DMS53 (cell line): Measurements from ENCODE around the gene BHLHA9.
A peak's percentile ranks its signal among the peaks of the same experiment; 100 is the strongest.

ENCODE experiments used
- DNase-seq: peaks from one replicate; lab custom pipeline; 2025; lab: John Stamatoyannopoulos, UW

The BHLHA9 gene

GRCh38 chr17:1255041-1255440, 15.2 kb upstream of the BHLHA9 start:
- no peak for DNase-seq

GRCh38 chr17:1256699-1257098, 13.5 kb upstream of the BHLHA9 start:
- no peak for DNase-seq

GRCh38 chr17:1260086-1260769, 10.0 kb upstream of the BHLHA9 start:
- DNase-seq: no peak

- no peak for DNase-seq
Measured at GRCh38 chr17:1260770-1261161, 9.5 kb upstream of the BHLHA9 start.

- DNase-seq: no peak
Measured at GRCh38 chr17:1264196-1264595, 6.0 kb upstream of the BHLHA9 start.

- no peak for DNase-seq
Measured at GRCh38 chr17:1267471-1267943, 2.7 kb upstream of the BHLHA9 start.

- no peak for DNase-seq
Measured at GRCh38 chr17:1271030-1271423, 783 bp downstream of the BHLHA9 start.

- DNase-seq: no peak
Measured at GRCh38 chr17:1271441-1271840, 1.2 kb downstream of the BHLHA9 start.

- no peak for DNase-seq
Measured at GRCh38 chr17:1272701-1273100, 2.5 kb downstream of the BHLHA9 start.

- no peak for DNase-seq
Measured at GRCh38 chr17:1273492-1274244, 3.4 kb downstream of the BHLHA9 start.

GRCh38 chr17:1274245-1274608, 4.0 kb downstream of the BHLHA9 start:
- no peak for DNase-seq

GRCh38 chr17:1275205-1275961, 5.1 kb downstream of the BHLHA9 start:
- no peak for DNase-seq

- DNase-seq: peak; percentile 35
Measured at GRCh38 chr17:1275962-1276736, 5.9 kb downstream of the BHLHA9 start.

GRCh38 chr17:1280652-1281051, 10.4 kb downstream of the BHLHA9 start:
- no peak for DNase-seq

GRCh38 chr17:1286379-1287106, 16.3 kb downstream of the BHLHA9 start:
- peak; percentile 25 for DNase-seq

- no peak for DNase-seq
Measured at GRCh38 chr17:1289695-1290094, 19.5 kb downstream of the BHLHA9 start.

GRCh38 chr17:1290676-1291075, 20.4 kb downstream of the BHLHA9 start:
- no peak for DNase-seq

- DNase-seq: no peak
Measured at GRCh38 chr17:1294157-1294717, 24.0 kb downstream of the BHLHA9 start.

- peak; percentile 17 for DNase-seq
Measured at GRCh38 chr17:1298606-1299005, 28.4 kb downstream of the BHLHA9 start.

GRCh38 chr17:1299552-1300370, 29.5 kb downstream of the BHLHA9 start:
- no peak for DNase-seq
